Stimulated activated CD8-positive, alpha-beta memory T cell treated with anti-CD3 and anti-CD28 coated beads, Interleukin-4, amount 100 ng/mL, for 1 hour (primary cell): Measurements from ENCODE around the gene CDSN.
A peak's percentile ranks its signal among the peaks of the same experiment; 100 is the strongest.

Experiments
- DNase-seq, 2 donors: peaks; one replicate each; pipeline ENCODE4 v3.0.0-alpha.2; 2020; ENCODE audit warnings: low read depth in 2 of 2, low spot score in 1 of 2

CDSN gene

DNA sequence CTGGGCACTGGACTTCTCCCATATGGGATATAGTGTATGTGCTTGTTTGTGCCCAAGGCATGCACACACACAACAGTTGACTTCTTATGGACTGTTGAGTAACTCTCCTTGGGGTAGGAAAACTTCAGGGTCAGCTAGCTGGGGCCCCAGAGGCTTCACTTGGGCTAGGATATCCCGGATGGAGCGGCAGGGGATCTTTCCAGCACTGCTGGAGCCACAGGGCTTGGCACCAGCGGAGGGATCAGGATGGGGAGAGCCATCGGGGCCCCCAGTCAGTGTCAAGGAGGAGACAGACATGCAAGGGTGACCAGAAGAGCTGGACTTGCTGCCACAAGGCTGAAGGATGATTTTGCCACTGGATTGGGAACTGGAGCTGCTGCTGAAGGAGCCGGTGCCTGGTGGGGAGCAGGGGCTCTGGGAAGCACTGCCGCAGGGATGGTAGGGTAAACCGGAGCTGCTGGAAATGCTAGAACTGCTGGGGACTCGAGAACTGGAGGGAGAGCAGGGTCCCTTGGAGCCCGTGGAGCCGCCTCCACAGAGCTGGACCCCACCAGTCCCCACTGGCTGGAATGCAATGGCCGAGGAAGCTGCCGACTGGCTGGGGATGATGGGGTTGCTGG, 4.2 kb downstream of the CDSN start:
- DNase-seq, result no peak

GRCh38 chr6:31114970-31115849, 5.0 kb downstream of the CDSN start:
- DNase-seq, result no peak

DNA sequence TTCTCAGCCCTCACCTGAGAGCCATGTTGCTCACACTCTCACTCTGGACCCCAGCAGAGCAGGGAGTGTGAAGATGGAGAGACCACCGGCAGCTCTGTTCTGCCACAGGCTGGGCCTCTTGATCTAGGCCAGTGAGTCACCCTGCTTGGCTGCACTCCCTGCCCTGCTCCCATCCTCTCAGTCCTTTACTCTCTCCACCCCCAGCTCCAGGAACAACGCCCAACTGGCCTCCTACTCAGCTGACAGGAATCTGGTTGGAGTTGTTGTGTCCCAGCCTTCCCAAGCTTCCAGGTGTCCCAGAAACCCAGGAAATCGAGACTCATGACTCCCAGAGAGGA, 5.7 kb downstream of the CDSN start, which contains the start of gene PSORS1C1:
Gene PSORS1C1, plus strand, starts transcription at position 260 of the 338 bp plus-strand sequence. CDS start 14,833 bp downstream, outside the sequence.
- no peak for DNase-seq

DNA sequence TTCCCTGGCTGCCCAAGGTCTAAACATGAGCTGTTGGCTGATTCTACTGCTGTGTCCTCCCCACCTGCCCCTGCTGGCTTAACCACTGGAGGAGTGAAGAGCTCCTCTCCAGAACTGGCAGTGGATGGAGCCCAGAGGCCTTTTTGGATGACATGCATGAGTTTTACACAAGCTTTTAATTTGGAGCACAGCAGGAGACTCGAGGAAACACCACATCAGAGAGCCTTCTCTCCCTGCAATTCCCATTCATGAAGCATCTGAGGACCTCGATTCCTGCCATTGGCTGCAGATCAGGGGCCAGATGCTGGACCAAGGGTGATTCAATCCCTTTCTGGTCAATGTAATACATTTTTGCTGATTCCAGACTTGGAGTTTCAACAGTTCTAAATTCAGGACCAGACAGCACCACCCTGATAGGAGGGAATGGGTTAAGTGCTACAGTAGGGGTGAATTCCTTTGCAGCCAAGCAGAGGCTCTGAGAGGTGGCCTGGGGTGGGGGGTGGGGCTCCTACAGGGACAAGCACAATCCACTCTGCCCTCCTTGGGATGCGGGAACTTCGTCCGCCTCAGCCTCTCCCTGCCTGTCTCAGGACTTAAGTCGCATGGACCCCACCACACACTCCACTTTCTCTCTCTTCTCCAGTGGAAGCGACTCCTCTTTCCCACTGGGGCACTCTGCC, 6.2 kb downstream of the CDSN start:
- DNase-seq, result no peak

DNA sequence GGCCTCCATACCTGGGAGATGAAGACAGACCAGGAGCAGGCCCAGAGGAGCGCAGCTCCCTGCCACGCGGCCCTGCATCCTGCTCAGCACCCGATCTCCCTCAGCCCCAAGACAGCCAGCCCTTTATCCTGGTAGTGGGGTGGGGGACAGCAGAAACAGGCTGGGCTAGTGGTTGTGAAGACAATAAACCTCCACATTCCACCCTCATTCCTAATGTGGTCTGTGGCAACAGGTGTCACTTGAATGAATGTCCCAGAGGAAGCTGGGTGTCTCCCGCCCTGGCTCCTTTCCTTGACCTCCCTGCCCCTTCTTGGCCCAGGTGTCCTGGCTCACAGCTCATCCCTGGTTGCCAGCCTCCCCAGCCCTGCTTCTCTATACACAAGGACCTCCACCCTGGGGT, 7.8 kb downstream of the CDSN start, which contains the start of gene C6orf15:
Gene C6orf15, minus strand, starts transcription at position 98 of the 400 bp plus-strand sequence. Its CDS starts 20 bp downstream, at position 78.
- no peak for DNase-seq

GRCh38 chr6:31111712-31112111, 8.5 kb downstream of the CDSN start:
- DNase-seq, result no peak

- DNase-seq, result no peak
Observed at GRCh38 chr6:31110825-31111582, 9.2 kb downstream of the CDSN start.

- DNase-seq, result no peak
Observed at GRCh38 chr6:31107052-31107451, 13.2 kb downstream of the CDSN start.

DNA sequence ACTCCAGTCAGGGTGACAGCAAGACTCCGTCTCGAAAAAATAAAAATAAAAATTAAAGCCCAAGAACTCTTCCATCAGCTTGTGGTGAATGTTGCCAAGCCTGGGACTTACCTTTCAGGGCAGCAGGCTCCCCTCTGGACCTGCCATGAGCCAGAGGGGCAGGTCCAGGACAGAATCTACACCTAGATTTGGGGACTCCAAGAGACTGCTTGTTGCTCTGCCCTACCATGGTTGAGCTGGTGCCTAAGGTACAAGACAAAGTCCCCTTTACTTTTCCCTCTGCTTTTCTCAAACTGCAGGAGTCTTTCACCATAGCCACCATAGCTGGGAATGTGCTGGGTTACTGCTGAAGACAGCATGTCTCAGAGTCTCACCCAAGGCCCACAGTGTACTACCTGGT, 17.1 kb downstream of the CDSN start:
- DNase-seq, result no peak

GRCh38 chr6:31098449-31098938, 21.8 kb downstream of the CDSN start:
- DNase-seq, result no peak

DNA sequence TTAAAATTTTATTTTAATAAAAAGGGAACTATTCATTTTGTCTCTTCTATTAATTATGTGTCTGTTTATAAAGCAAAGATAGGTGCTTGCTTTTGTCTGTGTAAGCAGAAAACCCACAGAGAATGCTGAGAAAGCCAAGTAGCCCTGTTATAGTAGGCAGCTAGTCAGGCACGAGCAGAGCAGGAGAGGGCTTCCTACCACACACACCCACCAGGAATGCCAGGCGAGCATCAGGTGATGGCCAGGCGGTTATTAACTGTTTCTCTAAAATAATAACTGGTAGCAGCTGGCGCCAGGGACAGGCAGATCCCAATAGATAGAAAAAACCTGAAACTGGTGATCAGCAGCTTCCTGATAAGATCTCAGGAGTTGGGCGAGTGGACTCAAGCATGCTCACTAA, 23.6 kb downstream of the CDSN start:
- no peak for DNase-seq

DNA sequence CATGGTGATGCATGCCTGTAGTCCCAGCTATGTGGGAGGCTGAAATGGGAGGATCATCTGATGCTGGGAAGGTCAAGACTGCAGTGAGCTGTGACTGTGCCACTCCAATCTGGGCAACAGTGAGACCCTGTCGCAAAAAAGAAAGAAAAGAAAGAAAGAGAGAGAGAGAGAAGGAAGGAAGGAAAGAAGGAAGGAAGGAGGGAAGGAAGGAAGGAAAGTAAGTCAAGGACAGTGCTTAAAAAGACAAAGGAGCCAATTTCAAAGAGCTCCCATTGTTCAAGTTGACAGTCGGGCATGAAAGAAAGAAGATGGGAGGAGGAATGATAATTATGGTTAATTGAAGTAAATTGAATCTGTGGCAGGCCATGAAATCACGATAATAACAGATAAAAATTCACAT, 24.0 kb downstream of the CDSN start:
- no peak for DNase-seq

DNA sequence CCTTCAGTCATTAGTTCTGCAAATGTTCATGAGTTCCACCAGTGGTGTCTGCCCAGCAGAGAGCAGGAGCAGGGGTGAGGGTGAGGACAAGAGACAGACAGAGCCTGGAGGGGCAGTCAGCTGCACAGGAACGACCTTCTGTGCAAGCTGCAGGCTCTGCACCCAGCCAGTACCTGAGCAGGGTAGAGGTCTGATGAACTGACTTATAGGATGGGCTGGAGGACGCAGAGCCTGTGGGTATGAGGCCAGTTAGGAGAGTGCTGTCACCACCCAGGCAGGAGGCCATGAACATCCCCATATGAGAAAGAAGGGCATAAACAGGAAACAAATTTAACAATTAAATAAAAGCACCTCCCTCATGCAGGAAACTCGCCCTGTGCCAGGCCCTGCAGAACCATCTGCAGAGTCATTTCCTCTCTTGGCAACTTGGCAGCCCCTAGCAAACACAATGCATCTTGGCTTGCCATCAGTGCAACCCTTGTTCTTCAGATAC, 25.8 kb downstream of the CDSN start:
- DNase-seq, result peak in 1 of 2 donors; percentile 12

DNA sequence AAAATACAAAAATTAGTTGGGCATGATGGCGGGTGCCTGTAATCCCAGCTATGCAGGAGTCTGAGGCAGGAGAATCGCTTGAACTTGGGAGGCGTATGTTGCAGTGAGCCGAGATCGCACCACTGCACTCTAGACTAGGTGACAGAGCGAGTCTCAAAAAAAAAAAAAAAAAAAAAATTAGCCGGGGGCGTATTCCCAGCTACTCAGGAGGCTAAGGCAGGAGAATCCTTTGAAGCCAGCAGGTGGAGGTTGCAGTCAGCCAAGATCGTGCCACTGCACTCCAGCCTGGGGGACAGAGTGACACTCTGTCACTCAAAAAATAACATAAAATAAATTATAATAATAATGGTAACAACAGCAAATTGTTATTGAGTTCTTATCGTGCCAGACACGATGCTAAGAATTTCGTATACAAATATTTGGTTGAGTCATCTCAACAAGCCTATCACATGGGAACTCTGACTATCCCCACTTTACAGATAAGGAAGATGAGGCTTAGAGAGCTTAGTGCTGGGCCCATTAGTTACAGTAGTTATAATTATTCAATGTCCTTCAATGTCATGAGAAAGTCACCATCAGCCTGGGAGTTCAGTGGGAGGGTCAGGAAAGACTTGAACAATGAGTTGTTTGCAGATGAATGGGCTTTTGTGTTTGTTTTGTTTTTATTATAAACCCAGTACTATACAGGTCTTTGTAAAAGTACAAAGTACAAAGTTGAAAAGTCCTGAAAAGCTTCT, 27.3 kb downstream of the CDSN start:
- no peak for DNase-seq

DNA sequence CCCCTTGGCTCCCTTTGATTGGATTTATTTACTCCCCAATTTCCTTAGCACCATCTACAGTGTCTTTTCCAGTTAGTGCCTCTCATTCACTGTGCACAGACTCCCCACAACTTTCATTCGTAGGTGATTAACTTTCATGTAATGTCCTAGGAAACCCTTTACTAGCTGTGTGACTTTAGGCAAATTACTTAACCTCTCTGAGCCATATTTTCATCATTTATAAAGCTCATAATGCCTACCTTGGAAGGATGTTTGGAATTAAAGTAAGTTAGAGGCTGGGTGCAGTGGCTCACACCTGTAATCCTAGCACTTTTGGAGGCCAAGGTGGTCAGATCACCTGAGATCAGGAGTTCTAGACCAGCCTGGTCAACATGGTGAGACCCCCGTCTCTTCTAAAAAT, 28.0 kb downstream of the CDSN start:
- no peak for DNase-seq

DNA sequence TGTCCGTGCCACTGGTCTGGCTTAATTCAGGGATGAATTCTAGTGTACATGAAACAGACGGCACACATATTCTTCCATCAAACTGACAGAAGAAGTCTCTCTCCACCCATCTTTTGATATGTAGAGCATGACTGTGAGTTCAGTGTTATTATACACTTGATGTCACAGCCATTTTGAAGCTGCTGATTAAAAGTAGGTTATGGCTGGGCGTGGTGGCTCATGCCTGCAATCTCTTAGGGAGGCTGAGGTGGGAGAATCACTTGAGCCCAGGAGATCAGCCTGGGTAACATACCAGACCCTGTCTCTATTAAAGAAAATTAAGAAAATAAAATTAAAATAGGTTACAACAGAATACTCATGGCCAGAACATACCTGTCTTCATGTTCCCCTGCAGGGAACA, 28.6 kb downstream of the CDSN start:
- no peak for DNase-seq

DNA sequence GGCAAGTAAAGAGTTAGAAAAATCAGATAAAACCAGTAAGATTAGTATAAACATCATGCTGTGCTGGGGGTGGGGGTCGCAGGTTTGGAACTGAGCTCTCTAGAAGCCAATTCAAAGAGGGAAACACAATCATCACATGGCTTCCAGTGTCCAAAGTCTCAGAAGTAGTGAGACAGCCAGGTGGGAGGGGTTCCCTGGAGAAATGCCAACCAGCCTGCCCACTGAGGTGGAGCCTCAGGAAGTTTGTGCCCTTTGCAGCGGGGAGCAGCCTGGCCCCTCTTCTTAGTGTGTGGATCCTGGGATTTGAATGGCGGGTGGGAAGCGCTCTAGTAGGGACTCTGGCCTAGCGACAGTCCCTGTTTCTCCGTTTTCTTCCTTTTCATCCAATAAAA, 29.3 kb downstream of the CDSN start:
- DNase-seq, result no peak

DNA sequence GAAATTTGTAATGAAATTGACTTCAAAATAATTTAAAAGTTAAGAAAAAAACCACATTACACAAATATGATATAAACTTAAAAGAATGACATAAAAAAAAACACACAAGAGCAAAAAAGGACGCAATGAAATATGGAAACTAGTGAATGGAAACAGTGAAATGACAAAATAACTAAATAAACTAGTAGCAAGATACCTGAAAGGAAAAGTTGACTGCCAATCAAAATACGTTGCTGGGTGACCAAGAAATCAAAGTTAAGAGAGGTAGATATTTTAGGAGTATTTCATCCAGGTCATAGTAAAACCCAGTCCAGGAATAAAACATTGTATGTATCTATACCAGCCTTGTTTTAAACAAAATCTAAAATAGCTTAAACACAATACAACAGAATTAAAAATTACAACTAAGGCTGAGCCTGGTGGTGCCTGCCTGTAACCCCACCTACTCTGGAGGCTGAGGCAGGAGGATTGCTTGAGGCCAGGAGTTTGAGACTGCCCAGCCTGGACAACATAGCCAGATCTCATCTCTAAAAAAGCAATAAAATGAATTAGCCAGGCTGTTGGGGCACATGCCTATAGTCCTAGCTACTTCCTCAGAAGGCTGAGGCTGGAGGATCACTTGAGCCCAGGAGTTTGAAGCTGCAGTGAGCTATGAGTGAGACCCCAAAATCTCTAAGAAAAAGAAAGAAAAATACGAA, 29.8 kb downstream of the CDSN start:
- no peak for DNase-seq

- peak; percentile 78 to 81 for DNase-seq
Observed at GRCh38 chr6:31087494-31088089, 32.7 kb downstream of the CDSN start.
